ENCODE data around the gene PIGQ. TPM values are rescaled to one million over a fixed set of nuclear protein-coding genes. Genes with fewer than 3 reads are reported as not detected.

Gene PIGQ
- total RNA-seq, 1 experiment from 2014 or later, result 16.7 TPM

DNA sequence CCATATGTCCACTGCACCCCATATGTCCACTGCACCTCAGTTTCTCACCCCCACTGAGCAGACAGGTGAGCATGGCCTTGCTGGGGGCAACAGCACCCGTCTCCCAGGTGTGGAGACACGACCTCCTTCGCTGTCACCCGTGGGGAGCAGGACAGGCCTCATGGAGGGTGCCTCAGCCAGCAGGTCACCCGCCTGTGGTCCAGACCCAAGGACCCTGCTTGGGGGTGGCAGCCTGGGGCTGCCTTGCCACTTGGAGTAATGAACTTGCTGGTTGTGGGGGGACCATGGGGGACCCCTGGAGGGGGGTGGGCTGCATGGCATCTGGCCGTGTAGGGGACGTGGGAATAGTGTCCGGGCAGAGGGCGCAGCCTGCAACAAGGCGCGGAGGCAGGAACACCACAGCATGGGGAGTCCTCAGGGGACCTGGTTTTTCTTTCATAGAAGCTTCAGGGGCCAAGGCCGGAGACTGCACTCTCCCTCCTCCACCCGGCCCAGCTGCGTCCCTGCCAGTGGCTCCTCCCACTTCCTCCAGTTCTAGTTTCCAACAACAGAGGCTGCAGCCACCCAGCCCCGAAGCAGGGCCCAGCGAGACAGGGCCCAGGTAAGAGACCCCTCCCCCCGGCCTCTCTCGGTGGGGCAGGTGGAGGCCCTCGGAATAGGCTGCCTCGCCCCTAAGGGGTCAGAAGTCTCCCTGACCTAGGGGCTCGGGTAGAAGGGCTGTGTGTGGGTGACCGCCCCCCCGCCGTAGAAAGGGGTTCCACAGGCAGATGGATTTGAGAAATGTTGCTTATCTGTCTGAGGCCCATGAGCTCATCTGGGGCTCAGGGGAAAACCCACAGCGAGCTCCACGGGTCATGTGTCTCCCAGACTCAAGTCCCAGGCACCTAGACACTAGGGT is 3.0 kb upstream of the PIGQ start, which contains the start of gene NHLRC4:
Gene NHLRC4, plus strand, starts transcription at position 531 of the 898 bp plus-strand sequence. CDS start 1,043 bp downstream, outside the sequence.
- DNase-seq (ENCODE audit: extremely low read depth, low read depth), result peak; percentile 45

DNA sequence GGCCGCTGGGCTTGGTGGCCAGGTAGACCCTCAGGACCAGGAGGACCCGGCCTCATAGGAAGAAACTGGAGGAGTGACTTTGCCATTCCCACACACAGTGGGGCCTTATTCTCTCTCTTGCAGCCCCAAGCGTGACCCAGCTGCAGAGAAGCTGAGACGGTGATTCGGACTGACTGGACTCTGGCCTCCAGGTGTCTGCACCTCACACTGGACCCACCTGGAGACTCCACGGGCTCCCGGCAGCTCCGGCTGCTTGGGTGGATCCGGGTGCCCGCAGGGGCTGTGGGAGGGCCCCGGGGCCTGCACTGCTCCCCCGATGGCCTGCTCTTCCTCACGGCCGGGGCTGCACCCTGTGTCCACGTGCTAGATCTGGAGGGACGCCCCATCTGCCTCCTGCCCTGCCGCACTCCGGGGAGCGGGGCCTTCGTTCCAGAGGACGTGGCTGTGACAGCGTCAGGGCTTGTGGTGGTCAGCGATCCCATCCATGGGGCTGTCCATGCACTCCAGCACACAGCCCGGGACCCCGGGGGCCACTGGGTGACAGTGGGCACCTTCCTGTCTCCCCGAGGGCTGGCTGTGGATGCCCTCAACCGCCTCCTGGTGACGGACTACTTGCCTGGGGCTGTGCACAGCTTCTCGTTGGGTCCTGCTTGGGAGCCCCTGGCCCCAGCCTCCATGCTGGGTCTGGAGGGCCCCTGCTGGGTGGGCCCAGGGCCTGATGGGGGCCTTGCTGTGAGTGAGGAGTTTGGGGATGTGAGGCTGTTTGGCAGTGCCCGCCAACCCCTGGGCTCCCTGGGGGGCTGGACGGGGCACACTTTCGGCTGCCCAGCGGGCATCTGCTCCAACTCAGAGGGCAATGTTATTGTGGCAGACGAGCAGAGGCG is 2.2 kb upstream of the PIGQ start:
- DNase-seq (ENCODE audit: extremely low read depth, low read depth), result no peak

DNA sequence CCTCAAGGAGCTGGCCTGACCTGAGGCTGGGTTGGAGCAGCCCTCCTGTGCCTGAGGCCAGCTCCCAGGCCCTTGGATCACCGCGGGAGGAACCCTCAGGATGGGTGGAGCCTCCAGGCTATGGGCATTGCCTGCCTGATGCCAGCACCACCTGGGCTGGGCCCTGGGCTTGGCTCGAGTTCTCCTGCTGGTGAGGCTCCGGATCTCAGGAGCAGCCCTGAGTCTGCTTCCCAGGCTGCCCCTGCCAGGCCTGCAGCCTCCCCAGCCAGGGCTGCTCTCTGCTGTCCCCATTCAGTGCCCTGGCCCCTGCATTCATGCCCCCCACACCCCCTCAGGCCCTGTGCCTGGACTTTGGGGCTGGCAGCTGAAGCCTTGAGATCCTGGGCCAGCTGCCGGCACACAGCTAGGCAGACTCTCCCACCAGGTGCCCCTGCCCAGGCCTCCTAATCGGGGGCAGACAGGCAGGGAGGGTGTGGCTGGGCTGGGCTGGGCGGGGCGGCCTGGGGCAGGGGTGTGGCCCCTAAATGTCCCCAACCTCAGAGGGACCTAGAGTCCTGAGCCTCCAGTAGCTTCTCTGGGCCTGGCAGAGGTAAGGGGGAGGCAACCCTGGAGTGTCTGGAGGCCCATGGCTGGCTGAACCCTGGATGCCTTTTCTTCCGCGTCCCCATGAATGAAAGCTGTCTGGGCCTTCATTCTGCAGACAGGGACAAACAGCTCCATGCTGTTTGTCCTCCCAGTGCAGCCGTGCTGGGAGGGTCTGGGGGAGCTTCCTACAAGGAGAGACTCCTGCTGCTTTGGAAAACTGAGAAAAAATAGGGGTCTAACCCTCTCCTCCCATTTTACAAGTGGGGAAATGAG is 1.1 kb upstream of the PIGQ start:
- no peak for DNase-seq (ENCODE audit: extremely low read depth, low read depth)

DNA sequence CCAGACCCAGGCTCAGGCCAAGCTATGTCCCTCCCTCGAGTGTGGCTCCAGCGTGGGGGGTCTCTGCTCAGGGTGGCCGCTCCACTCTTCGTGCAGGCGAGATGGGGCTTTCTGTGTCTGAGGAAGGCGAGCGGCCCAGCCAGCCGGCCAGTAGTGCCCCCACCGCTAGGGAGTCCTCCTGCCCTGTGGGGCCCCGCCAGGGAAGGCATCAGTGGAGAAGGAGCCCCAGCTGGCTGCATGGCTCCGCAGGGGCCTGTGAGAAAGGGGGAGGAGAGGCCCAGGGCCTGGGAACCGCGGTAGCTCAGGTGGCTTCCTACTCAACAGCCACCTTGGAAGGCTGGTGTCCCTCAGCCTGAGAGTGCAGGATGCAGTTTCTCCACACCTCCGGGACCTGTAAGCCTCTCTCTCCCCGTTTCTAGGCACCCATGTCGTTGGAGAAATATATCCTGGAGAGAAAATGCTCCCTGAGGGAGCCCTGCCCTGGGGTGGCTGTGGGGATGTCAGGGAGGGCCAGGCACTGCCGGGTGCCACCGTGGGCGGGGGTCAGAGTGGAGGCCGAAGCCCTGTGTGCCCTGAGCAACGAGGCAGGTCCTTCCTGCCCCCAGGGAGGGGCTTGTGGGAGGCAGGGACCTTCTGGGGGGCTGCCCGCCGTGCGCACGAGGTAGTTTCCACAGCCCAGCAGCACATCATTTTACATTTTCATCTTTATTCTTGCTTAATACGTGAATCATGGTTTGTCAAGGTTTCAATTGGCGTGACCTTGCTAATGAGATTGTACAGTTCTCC is 3.3 kb downstream of the PIGQ start:
- DNase-seq (ENCODE audit: extremely low read depth, low read depth), result no peak

DNA sequence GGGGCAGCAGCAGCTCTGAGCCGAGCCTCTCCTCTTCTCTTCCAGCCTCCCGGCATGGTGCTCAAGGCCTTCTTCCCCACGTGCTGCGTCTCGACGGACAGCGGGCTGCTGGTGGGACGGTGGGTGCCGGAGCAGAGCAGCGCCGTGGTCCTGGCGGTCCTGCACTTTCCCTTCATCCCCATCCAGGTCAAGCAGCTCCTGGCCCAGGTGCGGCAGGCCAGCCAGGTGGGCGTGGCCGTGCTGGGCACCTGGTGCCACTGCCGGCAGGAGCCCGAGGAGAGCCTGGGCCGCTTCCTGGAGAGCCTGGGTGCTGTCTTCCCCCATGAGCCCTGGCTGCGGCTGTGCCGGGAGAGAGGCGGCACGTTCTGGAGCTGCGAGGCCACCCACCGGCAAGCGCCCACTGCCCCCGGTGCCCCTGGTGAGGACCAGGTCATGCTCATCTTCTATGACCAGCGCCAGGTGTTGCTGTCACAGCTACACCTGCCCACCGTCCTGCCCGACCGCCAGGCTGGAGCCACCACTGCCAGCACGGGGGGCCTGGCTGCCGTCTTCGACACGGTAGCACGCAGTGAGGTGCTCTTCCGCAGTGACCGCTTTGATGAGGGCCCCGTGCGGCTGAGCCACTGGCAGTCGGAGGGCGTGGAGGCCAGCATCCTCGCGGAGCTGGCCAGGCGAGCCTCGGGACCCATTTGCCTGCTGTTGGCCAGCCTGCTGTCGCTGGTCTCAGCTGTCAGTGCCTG is 4.4 kb downstream of the PIGQ start:
- DNase-seq (ENCODE audit: extremely low read depth, low read depth), result no peak

DNA sequence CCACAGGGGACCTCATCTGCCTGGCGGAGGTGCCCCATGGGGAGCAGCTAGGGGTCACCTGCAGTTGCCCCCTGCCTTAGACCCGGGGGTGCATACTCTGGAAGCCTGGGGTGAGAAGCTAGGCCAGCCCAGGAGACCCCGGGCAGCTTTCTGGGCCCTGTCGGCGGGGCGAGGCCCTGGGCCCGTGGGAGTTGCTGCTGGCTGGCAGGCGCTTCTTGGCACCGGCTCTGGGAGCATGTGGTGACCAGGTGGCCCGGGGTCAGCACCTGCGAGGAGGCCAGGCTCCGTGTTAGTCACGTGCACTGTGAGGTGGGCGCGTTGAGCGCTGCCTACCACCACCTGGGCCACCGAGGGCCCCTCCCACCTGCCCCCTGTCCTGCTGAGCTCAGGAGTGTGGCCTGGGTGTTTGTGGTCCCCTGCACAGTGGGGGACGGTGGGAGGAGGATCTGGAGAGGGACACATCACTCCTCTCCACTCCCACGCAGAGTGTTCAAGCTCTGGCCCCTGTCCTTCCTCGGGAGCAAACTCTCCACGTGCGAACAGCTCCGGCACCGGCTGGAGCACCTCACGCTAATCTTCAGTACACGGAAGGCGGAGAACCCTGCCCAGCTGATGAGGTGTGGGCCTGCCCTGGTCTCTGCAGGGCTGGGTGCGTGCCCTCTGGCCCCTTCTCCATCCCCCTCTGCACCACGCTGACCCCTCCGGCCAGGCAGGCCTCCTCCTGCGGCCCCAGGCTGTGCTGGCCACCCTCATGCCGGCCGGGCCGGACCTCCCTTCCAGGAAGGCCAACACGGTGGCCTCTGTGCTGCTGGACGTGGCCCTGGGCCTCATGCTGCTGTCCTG is 5.8 kb downstream of the PIGQ start:
- no peak for DNase-seq (ENCODE audit: extremely low read depth, low read depth)

DNA sequence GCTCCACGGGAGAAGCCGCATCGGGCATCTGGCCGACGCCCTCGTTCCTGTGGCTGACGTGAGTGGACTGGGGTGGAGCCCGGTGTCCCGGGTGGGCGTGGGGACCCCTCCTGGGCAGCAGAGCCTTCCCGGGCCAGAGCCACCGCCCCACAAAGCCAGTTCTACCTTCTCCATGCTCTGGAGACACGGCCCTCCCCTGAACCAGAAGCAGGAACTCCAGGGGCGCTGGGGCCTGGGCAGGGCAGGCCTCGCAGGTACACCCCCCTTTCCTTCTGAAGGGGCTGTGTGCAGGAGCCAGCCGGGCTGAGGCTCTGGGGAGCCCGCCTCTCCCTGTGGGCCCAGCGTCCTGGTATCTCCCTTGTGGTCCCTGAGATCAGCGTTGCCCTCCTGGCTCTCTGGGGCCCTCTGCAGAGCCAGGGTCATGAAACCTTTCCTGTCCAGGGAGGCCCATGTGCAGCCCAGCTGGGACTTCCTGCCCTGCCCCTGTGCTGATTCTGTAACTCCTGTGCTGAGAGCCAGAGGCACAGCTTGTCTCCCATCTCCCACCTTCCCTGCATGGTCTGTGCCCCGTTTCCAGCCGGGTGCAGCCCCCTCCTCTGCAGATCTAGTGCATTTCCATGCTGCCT is 6.5 kb downstream of the PIGQ start:
- DNase-seq (ENCODE audit: extremely low read depth, low read depth), result no peak

DNA sequence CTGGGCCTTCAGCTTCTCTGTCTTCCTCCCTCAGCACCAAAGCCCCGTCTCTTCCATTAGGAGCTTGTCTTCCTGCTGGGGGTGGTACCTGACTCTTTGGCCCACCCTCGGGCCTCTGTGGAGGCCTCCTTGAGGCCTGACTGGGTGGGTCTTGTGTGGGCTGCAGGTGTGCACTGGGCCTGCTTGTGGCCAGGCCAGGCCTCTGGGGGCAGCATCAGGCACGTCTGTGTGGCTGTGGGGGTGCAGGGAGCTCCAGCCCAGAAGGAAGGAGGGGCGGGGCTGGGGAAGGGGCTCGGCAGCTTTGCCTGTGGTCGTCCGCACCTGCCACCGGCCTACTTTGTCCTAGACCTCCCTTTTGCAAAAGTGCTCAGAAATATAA is 7.0 kb downstream of the PIGQ start:
- no peak for DNase-seq (ENCODE audit: extremely low read depth, low read depth)

DNA sequence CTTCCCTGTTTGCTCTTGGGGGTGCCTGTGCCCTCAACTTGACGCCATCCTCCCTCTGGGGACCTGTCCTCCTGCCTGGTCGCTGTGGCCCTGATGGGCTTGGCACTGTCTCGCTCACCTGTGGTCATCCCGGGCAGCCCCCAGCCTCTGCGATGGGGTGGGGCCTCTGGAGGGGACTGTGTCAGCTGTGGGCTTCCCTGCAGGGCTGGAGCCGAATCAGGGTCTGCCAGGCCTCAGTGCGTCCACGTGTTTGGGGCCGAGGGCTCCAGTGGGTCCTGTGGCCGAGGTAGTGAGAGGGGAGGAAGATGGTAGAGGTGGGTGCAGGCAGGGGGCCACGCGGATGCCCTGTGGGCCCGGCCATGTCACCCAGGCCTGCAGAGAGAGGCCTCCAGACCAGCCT is 8.0 kb downstream of the PIGQ start:
- DNase-seq (ENCODE audit: extremely low read depth, low read depth), result no peak

DNA sequence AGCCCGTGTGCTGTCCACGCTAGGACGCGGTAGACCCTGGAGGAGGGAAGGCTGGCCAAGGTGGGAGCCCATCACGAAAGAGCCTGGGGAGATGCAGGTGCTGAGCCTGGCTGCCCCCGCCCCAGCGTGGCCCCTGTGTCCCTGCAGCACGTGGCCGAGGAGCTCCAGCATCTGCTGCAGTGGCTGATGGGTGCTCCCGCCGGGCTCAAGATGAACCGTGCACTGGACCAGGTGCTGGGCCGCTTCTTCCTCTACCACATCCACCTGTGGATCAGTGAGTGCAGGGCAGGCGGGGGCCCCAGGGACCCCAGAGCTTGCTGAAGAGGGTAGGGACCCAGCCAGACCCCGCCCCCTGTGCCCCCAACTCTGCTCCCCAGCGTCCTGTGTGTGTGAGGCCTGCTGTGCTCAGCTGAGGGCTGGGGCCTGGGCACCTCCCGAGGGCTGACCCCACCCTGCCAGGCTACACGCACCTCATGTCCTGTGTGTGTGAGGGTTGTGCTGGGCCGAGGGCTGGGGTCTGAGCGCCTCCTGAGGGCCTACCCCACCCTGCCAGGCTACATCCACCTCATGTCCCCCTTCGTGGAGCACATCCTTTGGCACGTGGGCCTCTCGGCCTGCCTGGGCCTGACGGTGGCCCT is 8.6 kb downstream of the PIGQ start:
- DNase-seq (ENCODE audit: extremely low read depth, low read depth), result no peak

DNA sequence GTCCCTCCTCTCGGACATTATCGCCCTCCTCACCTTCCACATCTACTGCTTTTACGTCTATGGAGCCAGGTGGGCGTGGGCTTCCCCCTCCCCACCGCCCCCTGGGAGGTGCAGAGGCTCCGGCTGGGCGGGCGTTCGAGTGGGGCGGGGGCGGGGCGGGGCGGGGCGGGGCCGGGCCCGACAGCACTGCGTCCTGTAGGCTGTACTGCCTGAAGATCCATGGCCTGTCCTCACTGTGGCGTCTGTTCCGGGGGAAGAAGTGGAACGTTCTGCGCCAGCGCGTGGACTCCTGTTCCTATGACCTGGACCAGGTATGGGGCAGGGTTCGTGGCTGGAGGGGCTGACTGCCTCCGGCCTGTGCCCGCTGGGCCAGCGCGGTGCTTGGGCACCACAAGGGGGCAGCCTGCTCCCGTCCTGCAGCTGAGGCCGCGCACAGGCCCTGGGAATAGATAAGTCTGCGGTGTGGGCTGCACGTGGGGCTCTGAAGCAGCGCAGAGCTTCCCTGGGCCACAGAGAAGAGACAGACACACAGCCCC is 9.2 kb downstream of the PIGQ start:
- DNase-seq (ENCODE audit: extremely low read depth, low read depth), result peak; percentile 60

DNA sequence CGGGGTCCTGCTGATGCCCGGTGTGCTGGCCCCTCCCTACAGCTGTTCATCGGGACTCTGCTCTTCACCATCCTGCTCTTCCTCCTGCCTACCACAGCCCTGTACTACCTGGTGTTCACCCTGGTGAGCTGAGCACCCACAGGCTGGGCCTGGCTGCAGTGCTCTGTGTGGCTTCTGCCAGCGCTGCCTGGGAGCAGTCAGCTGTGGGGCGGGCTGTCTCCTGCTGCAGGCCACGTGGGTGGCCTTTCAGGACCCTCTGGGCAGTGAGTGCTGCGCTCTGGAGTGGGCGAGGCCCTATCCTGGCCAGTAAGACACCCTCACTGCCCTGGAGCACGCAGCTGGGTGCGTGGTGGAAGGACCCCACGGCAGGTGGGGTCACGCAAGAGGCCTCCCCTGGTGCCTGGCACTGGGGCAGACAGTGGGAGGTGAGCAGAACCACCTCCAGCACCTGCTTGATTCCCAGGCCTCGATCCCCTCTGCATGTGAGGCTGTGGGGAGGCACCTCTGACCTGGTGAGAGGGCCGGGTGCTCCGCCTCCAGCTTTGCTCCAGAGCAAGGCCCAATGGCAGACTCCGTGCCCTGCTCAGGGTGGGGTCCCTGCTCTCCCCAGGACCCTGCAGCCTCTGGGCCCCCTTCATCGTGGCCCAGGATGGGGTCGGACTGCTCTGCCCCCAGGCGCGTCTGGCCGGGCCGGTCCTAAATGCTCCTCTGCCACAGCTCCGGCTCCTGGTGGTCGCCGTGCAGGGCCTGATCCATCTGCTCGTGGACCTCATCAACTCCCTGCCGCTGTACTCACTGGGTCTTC is 10.6 kb downstream of the PIGQ start:
- no peak for DNase-seq (ENCODE audit: extremely low read depth, low read depth)

DNA sequence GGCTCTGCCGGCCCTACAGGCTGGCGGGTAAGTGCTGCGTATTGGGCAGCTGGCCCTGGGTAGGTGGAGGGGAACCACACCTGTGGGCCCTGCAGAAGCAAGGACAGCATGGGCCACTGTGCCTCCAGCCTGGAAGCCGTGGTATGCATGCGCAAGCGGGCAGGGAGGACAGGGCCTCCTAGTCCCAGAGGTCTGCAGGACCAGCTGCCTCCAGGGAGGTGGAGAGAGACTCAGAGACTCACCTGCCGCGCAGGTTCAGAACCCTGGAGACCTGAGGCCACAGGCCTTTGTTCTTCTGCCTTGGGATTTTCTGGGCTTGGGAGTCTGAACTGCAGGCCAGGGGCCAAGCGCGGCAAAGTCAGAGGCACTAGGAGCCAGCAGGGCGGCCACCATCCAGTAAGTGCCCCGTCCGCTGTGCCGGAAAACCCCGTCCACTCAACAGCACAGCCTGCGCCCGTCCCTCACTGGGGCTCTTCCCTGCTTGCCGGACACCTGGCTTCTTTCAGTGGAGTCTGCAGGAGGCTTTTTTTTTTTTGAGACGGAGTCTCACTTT is 11.3 kb downstream of the PIGQ start:
- DNase-seq (ENCODE audit: extremely low read depth, low read depth), result no peak

DNA sequence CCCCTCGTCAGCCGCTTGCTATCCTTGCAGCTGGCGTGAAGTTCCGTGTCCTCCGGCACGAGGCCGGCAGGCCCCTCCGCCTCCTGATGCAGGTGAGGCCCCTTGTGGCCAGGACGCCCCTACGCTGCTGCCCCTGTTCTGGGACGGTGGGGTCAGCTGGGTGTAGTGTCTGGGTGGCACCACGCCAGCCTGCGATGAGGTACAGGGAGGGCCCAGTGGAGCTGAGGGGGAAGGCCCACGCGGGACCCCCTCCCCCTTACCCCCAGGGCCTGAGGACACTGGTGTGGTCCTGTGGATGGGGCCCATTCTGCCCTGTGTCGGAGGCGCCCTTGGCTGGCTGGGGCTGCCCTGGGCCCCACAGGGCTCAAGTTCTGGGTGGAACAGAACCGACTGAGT is 12.4 kb downstream of the PIGQ start:
- no peak for DNase-seq (ENCODE audit: extremely low read depth, low read depth)

DNA sequence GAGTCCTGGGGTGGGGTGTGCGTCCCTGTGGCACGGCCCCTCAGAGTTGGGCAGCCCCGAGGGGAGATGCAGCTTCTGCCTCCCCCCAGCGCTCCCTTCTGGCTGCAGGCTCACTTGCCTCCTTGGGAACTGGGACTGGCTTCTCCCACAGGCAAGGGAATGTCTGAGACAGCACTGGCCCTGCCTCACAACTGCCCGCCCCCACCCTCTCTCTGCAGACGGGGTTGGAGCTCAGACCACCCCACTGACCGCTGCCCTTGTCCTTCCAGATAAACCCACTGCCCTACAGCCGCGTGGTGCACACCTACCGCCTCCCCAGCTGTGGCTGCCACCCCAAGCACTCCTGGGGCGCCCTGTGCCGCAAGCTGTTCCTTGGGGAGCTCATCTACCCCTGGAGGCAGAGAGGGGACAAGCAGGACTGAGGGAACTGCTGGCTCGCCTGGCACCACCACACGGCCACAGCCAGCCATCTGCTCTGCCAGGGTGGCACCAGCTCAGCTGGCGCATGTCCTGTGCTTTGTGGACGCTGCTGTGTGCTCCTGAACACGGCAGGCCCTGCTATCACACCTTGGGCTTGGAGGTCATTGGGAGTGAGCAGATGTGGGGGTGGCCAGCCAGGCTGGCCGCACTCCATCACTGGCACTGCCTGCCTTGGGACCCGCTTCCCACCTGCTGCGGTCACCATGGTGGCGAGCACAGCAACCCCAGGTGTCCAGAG is 13.0 kb downstream of the PIGQ start:
- no peak for DNase-seq (ENCODE audit: extremely low read depth, low read depth)
